HFF-Myc (cell line): ENCODE data around the gene SMIM3.

ENCODE experiments used
- DNase-seq: peaks from one replicate; pipeline ENCODE4 v3.0.0-alpha.2; 2011; ENCODE audit warnings: low read depth; ENCODE audit errors: extremely low read depth
- H3K4me3 ChIP-seq: replicated peaks from 2 replicates; pipeline ENCODE4 v1.5.1; 2011; ENCODE audit warnings: low read depth, mild to moderate bottlenecking, control low read depth, low read length
- TF ChIP-seq, protein P1 (sequence below): IDR thresholded peaks from 2 replicates; pipeline ENCODE4 v1.5.1; 2012; ENCODE audit warnings: mild to moderate bottlenecking, low read depth, low read length, control low read depth; ENCODE audit errors: missing control alignments

Gene SMIM3

DNA sequence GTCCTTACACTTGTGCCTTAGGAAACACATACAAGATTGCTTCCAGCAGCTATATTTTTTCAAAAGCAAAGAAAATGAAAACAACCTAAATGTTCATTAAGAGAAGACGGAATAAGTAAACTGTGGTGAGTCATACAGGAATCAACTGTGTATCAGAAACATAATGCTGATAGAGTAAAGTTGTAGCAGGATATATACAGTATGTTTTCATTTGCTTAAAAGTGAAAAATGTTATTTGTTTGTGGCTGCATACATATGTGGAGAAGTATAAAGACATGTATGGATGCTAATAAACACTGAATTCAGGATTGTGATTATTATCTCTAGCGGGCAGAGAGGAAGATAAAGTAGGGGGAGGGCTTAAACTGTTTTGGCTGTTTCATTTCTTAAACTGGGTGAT is 28.1 kb upstream of the SMIM3 start:
- TF ChIP-seq, protein P1, sequence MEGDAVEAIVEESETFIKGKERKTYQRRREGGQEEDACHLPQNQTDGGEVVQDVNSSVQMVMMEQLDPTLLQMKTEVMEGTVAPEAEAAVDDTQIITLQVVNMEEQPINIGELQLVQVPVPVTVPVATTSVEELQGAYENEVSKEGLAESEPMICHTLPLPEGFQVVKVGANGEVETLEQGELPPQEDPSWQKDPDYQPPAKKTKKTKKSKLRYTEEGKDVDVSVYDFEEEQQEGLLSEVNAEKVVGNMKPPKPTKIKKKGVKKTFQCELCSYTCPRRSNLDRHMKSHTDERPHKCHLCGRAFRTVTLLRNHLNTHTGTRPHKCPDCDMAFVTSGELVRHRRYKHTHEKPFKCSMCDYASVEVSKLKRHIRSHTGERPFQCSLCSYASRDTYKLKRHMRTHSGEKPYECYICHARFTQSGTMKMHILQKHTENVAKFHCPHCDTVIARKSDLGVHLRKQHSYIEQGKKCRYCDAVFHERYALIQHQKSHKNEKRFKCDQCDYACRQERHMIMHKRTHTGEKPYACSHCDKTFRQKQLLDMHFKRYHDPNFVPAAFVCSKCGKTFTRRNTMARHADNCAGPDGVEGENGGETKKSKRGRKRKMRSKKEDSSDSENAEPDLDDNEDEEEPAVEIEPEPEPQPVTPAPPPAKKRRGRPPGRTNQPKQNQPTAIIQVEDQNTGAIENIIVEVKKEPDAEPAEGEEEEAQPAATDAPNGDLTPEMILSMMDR: no peak
- H3K4me3 ChIP-seq: no peak overlapping the region
- DNase-seq: no peak

DNA sequence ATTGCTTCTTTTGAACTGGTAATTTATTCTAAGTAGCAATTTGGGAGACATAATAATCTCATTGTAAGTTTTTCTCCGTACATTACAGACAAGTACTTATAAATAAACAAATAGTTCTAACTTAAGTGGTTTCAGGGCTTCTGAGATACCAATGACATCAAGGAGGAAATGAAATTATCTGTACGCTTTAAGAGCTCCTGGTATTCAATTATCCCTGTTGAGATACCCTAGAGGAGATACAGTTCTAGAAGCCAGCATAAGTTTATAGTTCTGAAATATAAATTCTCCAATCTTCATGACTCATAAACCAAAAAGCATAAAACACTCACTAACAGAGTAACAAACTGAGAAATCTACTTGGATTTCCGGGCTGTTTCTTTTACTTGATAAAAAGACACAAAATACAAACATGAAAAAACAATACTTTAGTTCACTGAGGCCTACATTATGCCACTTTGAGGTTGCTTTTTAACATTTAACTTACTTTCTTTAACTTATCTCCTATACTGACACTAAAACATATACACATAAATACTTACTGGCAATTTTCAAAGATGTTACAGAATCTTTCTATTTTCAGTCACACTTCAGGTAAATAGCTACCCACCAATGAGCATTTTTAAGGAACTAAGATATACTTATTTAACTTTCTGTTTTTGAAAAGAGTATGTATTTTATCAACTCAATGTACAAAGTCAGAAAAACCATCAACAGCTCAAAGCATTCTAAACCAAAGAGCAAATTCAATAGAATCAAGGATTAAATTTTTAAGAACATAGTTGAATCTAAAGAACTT is 27.3 kb upstream of the SMIM3 start:
- TF ChIP-seq, protein P1: no peak
- no peak for DNase-seq
- no peak overlapping the region for H3K4me3 ChIP-seq

DNA sequence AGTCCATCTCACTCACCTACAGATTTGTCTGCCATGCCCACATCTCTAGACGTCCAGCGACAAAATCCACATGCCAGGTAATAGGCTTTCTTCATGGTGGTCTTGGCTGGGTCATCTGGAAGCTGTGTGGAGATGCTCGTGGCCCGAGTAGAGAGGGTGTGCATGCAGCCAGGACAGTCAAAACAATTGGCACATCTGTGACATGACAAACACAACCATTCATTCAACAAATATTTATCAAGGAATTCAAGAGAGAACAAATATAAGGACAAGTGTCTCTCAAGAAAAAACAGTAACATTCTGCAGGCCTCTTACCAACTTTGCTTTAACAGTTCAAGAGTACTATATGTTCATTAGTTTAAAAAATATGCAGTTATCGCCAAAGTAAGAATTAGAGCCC is 25.1 kb upstream of the SMIM3 start:
- DNase-seq: no peak
- no peak overlapping the region for H3K4me3 ChIP-seq
- TF ChIP-seq, protein P1: no peak

DNA sequence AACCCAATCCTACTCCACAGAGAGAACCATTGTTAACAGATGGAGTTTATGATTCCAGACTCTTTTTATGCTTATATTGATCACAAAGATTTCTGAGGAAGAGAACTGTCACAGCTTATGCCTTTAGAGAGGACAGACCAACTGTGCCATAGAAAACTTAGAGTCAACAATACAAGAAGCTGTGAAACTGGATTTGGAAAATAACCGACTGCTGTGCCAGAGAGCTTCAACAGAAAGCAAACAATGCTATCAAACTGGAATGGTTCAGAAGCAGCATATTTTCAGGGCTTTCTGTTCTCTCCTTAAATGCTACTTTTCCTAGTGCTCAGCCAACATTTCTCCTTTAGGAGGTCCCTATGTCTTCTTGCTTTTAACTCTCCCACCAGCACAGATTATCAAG is 24.7 kb upstream of the SMIM3 start:
- no peak overlapping the region for H3K4me3 ChIP-seq
- TF ChIP-seq, protein P1: no peak
- DNase-seq: no peak

DNA sequence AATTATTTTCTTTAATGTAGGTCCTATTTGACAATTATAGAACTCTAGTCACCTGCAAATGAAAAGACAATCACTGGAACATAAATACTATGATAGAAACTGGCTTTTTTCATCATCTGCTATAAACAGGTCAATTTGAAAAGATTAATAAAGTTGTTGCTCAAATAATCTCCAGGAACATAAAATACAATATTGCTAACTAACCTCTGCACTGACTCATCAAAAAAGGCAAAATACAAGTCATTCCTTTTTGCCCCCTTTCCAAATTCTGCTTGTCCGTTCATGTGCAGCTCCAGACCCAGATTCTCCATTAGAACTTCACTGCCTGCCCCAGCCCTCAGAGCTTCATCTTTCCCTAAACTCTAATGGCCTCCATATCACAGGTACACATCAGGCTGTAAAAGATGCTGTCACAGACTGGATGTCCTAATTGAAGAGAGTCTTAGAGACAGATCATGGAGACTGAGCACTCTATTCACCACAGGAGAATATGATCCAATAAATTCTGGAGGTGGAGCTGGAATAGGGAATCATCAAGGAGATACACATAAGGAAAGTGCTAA is 21.4 kb upstream of the SMIM3 start:
- no peak for DNase-seq
- peak overlapping the region; percentile 81 for H3K4me3 ChIP-seq
- TF ChIP-seq, protein P1: no peak

DNA sequence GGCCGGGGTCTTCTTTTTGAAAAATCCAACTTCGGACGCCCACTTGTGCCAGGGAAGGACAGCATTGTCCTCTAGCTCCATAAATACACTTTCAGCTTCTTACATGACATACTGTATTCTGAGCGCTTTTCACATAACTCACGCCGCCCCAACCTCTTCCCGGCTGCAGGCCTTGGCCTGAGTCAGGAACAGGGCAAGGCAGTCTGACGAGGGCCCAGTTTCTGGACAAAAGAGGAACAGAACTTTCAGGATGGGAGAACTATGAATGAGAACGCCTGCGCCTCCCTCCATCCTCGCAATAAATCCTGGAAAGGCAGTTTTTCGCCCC is 20.4 kb upstream of the SMIM3 start:
- no peak for DNase-seq
- TF ChIP-seq, protein P1: no peak
- H3K4me3 ChIP-seq: peak overlapping the region; percentile 81
